GM12874 (cell line): ENCODE data around the gene PKNOX2.
A peak's percentile ranks its signal among the peaks of the same experiment; 100 is the strongest.

Source experiments
- CTCF ChIP-seq: IDR thresholded peaks from 2 replicates; pipeline ENCODE4 v1.5.1; 2011; ENCODE audit warnings: low read depth, mild to moderate bottlenecking, control low read depth, low read length, moderate library complexity; ENCODE audit not compliant: insufficient read depth

The PKNOX2 gene

GRCh38 chr11:125382822-125383221 lies 218.3 kb downstream of the PKNOX2 start:
- TF ChIP-seq CTCF, result no peak

GRCh38 chr11:125384825-125385224 lies 220.3 kb downstream of the PKNOX2 start:
- no peak for TF ChIP-seq CTCF

- TF ChIP-seq CTCF, result no peak
Measured at GRCh38 chr11:125387901-125388300, 223.3 kb downstream of the PKNOX2 start.

GRCh38 chr11:125388611-125389010 lies 224.1 kb downstream of the PKNOX2 start:
- no peak for TF ChIP-seq CTCF

- no peak for TF ChIP-seq CTCF
Measured at GRCh38 chr11:125389339-125390166, 225.0 kb downstream of the PKNOX2 start.

- no peak for TF ChIP-seq CTCF
Measured at GRCh38 chr11:125390946-125391345, 226.4 kb downstream of the PKNOX2 start.

GRCh38 chr11:125393331-125393730 lies 228.8 kb downstream of the PKNOX2 start:
- TF ChIP-seq CTCF, result peak; percentile 10; the same call in 1 of the 2 replicates

GRCh38 chr11:125394296-125394695 lies 229.7 kb downstream of the PKNOX2 start:
- TF ChIP-seq CTCF, result no peak
